ENCODE results near the gene XPO1. TPM values are rescaled to one million over a fixed set of nuclear protein-coding genes. Genes with fewer than 3 reads are reported as not detected.
A peak's percentile ranks its signal among the peaks of the same experiment; 100 is the strongest.
"Not testable (repeated sequence)": the region's sequence is repeated elsewhere in the genome, so short reads cannot be mapped to it uniquely, and the experiment has no call there.

The XPO1 gene
- polyA plus RNA-seq, 1 donor = 142 TPM

GRCh38 chr2:61456070-61456745 is 81.9 kb downstream of the XPO1 start:
- Histone ChIP-seq H3K4me1 (ENCODE audit: control insufficient read depth, insufficient read depth, low read length) (no peaks in the 10 kb centered on the region), H3K4me3 (ENCODE audit: low read length) (no peak overlapping the region), H3K27ac (ENCODE audit: low read length) (no peak overlapping the region), H3K36me3 (ENCODE audit: control insufficient read depth, insufficient read depth, low read length) (peaks cover 7% of the 10 kb centered on the region), H3K9me3 (ENCODE audit: control insufficient read depth, low read depth, low read length) (no peaks in the 10 kb centered on the region), H3K27me3 (ENCODE audit: control insufficient read depth, insufficient read depth, low read length) (no peaks in the 10 kb centered on the region)
- DNase-seq = no peak
- WGBS (ENCODE audit: insufficient coverage, low lambda C conversion rate) = no CpG with 5 or more reads among the region's 5 CpGs

GRCh38 chr2:61454972-61455371 is 83.2 kb downstream of the XPO1 start:
- H3K27me3 ChIP-seq (ENCODE audit: control insufficient read depth, insufficient read depth, low read length); H3K4me3 ChIP-seq (ENCODE audit: low read length); DNase-seq; H3K27ac ChIP-seq (ENCODE audit: low read length); H3K4me1 ChIP-seq (ENCODE audit: control insufficient read depth, insufficient read depth, low read length); H3K9me3 ChIP-seq (ENCODE audit: control insufficient read depth, low read depth, low read length); H3K36me3 ChIP-seq (ENCODE audit: control insufficient read depth, insufficient read depth, low read length): not testable (repeated sequence)
- WGBS (ENCODE audit: insufficient coverage, low lambda C conversion rate) = no CpG with 5 or more reads among the region's 8 CpGs

- H3K36me3 ChIP-seq (ENCODE audit: control insufficient read depth, insufficient read depth, low read length) = peaks cover 5% of the 10 kb centered on the region
- H3K4me3 ChIP-seq (ENCODE audit: low read length) = no peak overlapping the region
- no peak for DNase-seq
- no peaks in the 10 kb centered on the region for H3K9me3 ChIP-seq (ENCODE audit: control insufficient read depth, low read depth, low read length)
- no peak overlapping the region for H3K27ac ChIP-seq (ENCODE audit: low read length)
- no peaks in the 10 kb centered on the region for H3K4me1 ChIP-seq (ENCODE audit: control insufficient read depth, insufficient read depth, low read length)
- no peaks in the 10 kb centered on the region for H3K27me3 ChIP-seq (ENCODE audit: control insufficient read depth, insufficient read depth, low read length)
- WGBS (ENCODE audit: insufficient coverage, low lambda C conversion rate) = no CpG with 5 or more reads among the region's 5 CpGs
These were observed 83.8 kb downstream of the XPO1 start for GRCh38 chr2:61454383-61454782.

- no peaks in the 10 kb centered on the region for H3K4me1 ChIP-seq (ENCODE audit: control insufficient read depth, insufficient read depth, low read length)
- H3K9me3 ChIP-seq (ENCODE audit: control insufficient read depth, low read depth, low read length) = peaks cover 3% of the 10 kb centered on the region
- H3K27me3 ChIP-seq (ENCODE audit: control insufficient read depth, insufficient read depth, low read length) = no peaks in the 10 kb centered on the region
- no CpG with 5 or more reads among the region's 8 CpGs for WGBS (ENCODE audit: insufficient coverage, low lambda C conversion rate)
- peaks cover 5% of the 10 kb centered on the region for H3K36me3 ChIP-seq (ENCODE audit: control insufficient read depth, insufficient read depth, low read length)
- DNase-seq = no peak
- H3K27ac ChIP-seq (ENCODE audit: low read length) = no peak overlapping the region
- H3K4me3 ChIP-seq (ENCODE audit: low read length) = no peak overlapping the region
These were observed 85.8 kb downstream of the XPO1 start for GRCh38 chr2:61452392-61452791.

- no peak for DNase-seq
- peaks cover 3% of the 10 kb centered on the region for H3K9me3 ChIP-seq (ENCODE audit: control insufficient read depth, low read depth, low read length)
- no peaks in the 10 kb centered on the region for H3K4me1 ChIP-seq (ENCODE audit: control insufficient read depth, insufficient read depth, low read length)
- H3K27me3 ChIP-seq (ENCODE audit: control insufficient read depth, insufficient read depth, low read length) = no peaks in the 10 kb centered on the region
- H3K4me3 ChIP-seq (ENCODE audit: low read length) = no peak overlapping the region
- no CpG with 5 or more reads among the region's 9 CpGs for WGBS (ENCODE audit: insufficient coverage, low lambda C conversion rate)
- peaks cover 5% of the 10 kb centered on the region for H3K36me3 ChIP-seq (ENCODE audit: control insufficient read depth, insufficient read depth, low read length)
- no peak overlapping the region for H3K27ac ChIP-seq (ENCODE audit: low read length)
These were observed 87.0 kb downstream of the XPO1 start for GRCh38 chr2:61451178-61451577.

GRCh38 chr2:61450144-61450543 is 88.0 kb downstream of the XPO1 start:
- no peak overlapping the region for H3K4me3 ChIP-seq (ENCODE audit: low read length)
- 100% methylated on average over 2 of the region's 4 CpGs for WGBS (ENCODE audit: insufficient coverage, low lambda C conversion rate)

GRCh38 chr2:61448229-61448628 is 89.9 kb downstream of the XPO1 start:
- DNase-seq = no peak
- no peak overlapping the region for H3K4me3 ChIP-seq (ENCODE audit: low read length)
- H3K27me3 ChIP-seq (ENCODE audit: control insufficient read depth, insufficient read depth, low read length) = no peaks in the 10 kb centered on the region
- peaks cover 6% of the 10 kb centered on the region for H3K4me1 ChIP-seq (ENCODE audit: control insufficient read depth, insufficient read depth, low read length)
- peaks cover 5% of the 10 kb centered on the region for H3K36me3 ChIP-seq (ENCODE audit: control insufficient read depth, insufficient read depth, low read length)
- no peak overlapping the region for H3K27ac ChIP-seq (ENCODE audit: low read length)
- H3K9me3 ChIP-seq (ENCODE audit: control insufficient read depth, low read depth, low read length) = peaks cover 3% of the 10 kb centered on the region
- WGBS (ENCODE audit: insufficient coverage, low lambda C conversion rate) = 80% methylated on average over 1 of the region's 2 CpGs

More at GRCh38 chr2:61450144-61450543, 88.0 kb downstream of the XPO1 start:
- Histone ChIP-seq H3K4me1 (ENCODE audit: control insufficient read depth, insufficient read depth, low read length) (no peaks in the 10 kb centered on the region), H3K36me3 (ENCODE audit: control insufficient read depth, insufficient read depth, low read length) (peaks cover 5% of the 10 kb centered on the region), H3K27ac (ENCODE audit: low read length) (no peak overlapping the region), H3K27me3 (ENCODE audit: control insufficient read depth, insufficient read depth, low read length) (no peaks in the 10 kb centered on the region), H3K9me3 (ENCODE audit: control insufficient read depth, low read depth, low read length) (peaks cover 3% of the 10 kb centered on the region)
- DNase-seq = no peak

- H3K4me3 ChIP-seq (ENCODE audit: low read length); H3K4me1 ChIP-seq (ENCODE audit: control insufficient read depth, insufficient read depth, low read length); DNase-seq; H3K36me3 ChIP-seq (ENCODE audit: control insufficient read depth, insufficient read depth, low read length); H3K27ac ChIP-seq (ENCODE audit: low read length); H3K27me3 ChIP-seq (ENCODE audit: control insufficient read depth, insufficient read depth, low read length); H3K9me3 ChIP-seq (ENCODE audit: control insufficient read depth, low read depth, low read length): not testable (repeated sequence)
- no CpG with 5 or more reads among the region's 7 CpGs for WGBS (ENCODE audit: insufficient coverage, low lambda C conversion rate)
These were observed 91.2 kb downstream of the XPO1 start for GRCh38 chr2:61446971-61447370.

- Histone ChIP-seq H3K4me1 (ENCODE audit: control insufficient read depth, insufficient read depth, low read length) (peaks cover 6% of the 10 kb centered on the region), H3K9me3 (ENCODE audit: control insufficient read depth, low read depth, low read length) (no peaks in the 10 kb centered on the region), H3K27ac (ENCODE audit: low read length) (peak overlapping the region; percentile 75), H3K4me3 (ENCODE audit: low read length) (no peak overlapping the region), H3K27me3 (ENCODE audit: control insufficient read depth, insufficient read depth, low read length) (no peaks in the 10 kb centered on the region), H3K36me3 (ENCODE audit: control insufficient read depth, insufficient read depth, low read length) (peaks cover 5% of the 10 kb centered on the region)
- WGBS (ENCODE audit: insufficient coverage, low lambda C conversion rate) = 74% methylated on average over 3 of the region's 7 CpGs
- DNase-seq = peak; percentile 84 to 95
These were observed 94.7 kb downstream of the XPO1 start for GRCh38 chr2:61443342-61444041.

GRCh38 chr2:61439241-61440002 is 98.7 kb downstream of the XPO1 start:
- Histone ChIP-seq H3K36me3 (ENCODE audit: control insufficient read depth, insufficient read depth, low read length) (peaks cover 5% of the 10 kb centered on the region), H3K9me3 (ENCODE audit: control insufficient read depth, low read depth, low read length) (no peaks in the 10 kb centered on the region), H3K4me3 (ENCODE audit: low read length) (no peak overlapping the region), H3K4me1 (ENCODE audit: control insufficient read depth, insufficient read depth, low read length) (peaks cover 6% of the 10 kb centered on the region), H3K27me3 (ENCODE audit: control insufficient read depth, insufficient read depth, low read length) (no peaks in the 10 kb centered on the region), H3K27ac (ENCODE audit: low read length) (no peak overlapping the region)
- no peak for DNase-seq
- WGBS (ENCODE audit: insufficient coverage, low lambda C conversion rate) = no CpG with 5 or more reads among the region's 7 CpGs

Data from large intestine (tissue), 3 donors.